Right lung (tissue), 5 donors: Measurements from ENCODE around the gene THSD4. TPM values are rescaled to one million over a fixed set of nuclear protein-coding genes. Genes with fewer than 3 reads are reported as not detected.

Experiments used
- DNase-seq, 2 donors: peaks; one replicate each; pipeline ENCODE4 v3.0.0-alpha.2; 2013
- polyA plus RNA-seq, 5 donors: library from polyadenylated mRNA; unstranded; fragments of 120-200 nt; gene quantifications; one replicate each; pipeline versions ENCODE4 v1.2.1 to v1.2.3, GENCODE V29; 2013; ENCODE audit warnings: inconsistent platforms in 1 of 5, low replicate concordance in 1 of 5; ENCODE audit not compliant: insufficient read length in 5 of 5, insufficient read depth in 1 of 5

Gene THSD4
- polyA plus RNA-seq, 5 donors: 14.0 to 27.2 (median 17.1) TPM

- DNase-seq: no peak
Observed at GRCh38 chr15:71807691-71808091, 692.4 kb downstream of the THSD4 start.

GRCh38 chr15:71808311-71809020 is 693.2 kb downstream of the THSD4 start:
- no peak for DNase-seq

- DNase-seq: no peak
Observed at GRCh38 chr15:71809346-71809745, 694.1 kb downstream of the THSD4 start.

GRCh38 chr15:71810256-71811035 is 695.2 kb downstream of the THSD4 start, which contains the start of gene NR2E3:
Gene NR2E3 (plus strand): TSS chr15:71810554. CDS start chr15:71810744, 190 bp downstream.
- no peak for DNase-seq

GRCh38 chr15:71811036-71811736 is 695.9 kb downstream of the THSD4 start:
- no peak for DNase-seq

- no peak for DNase-seq
Observed at GRCh38 chr15:71811752-71812735, 696.8 kb downstream of the THSD4 start.

- DNase-seq: no peak
Observed at GRCh38 chr15:71812966-71813722, 697.9 kb downstream of the THSD4 start.

- DNase-seq: no peak
Observed at GRCh38 chr15:71813723-71814470, 698.6 kb downstream of the THSD4 start.

GRCh38 chr15:71815301-71815700 is 700.0 kb downstream of the THSD4 start:
- no peak for DNase-seq

GRCh38 chr15:71817351-71817750 is 702.1 kb downstream of the THSD4 start:
- no peak for DNase-seq

- DNase-seq: no peak
Observed at GRCh38 chr15:71820127-71820526, 704.9 kb downstream of the THSD4 start.

- no peak for DNase-seq
Observed at GRCh38 chr15:71821547-71822129, 706.4 kb downstream of the THSD4 start.

GRCh38 chr15:71822890-71823630 is 707.8 kb downstream of the THSD4 start:
- DNase-seq: no peak

- no peak for DNase-seq
Observed at GRCh38 chr15:71823801-71824200, 708.5 kb downstream of the THSD4 start.

GRCh38 chr15:71825021-71825730 is 709.9 kb downstream of the THSD4 start:
- DNase-seq: peak; percentile 39 to 60

- DNase-seq: no peak
Observed at GRCh38 chr15:71826196-71826595, 710.9 kb downstream of the THSD4 start.

GRCh38 chr15:71830981-71831380 is 715.7 kb downstream of the THSD4 start:
- DNase-seq: no peak
